ENCODE data around the gene DNAH5.
A peak's percentile ranks its signal among the peaks of the same experiment; 100 is the strongest.

DNAH5 gene

GRCh38 chr5:13934921-13935320 is 9.6 kb downstream of the DNAH5 start:
- DNase-seq = no peak

GRCh38 chr5:13934125-13934524 is 10.4 kb downstream of the DNAH5 start:
- DNase-seq = no peak

- no peak for DNase-seq
Measured at GRCh38 chr5:13932561-13932960, 11.9 kb downstream of the DNAH5 start.

- no peak for DNase-seq
Measured at GRCh38 chr5:13932011-13932410, 12.5 kb downstream of the DNAH5 start.

GRCh38 chr5:13930541-13931171 is 13.8 kb downstream of the DNAH5 start:
- DNase-seq = no peak

- no peak for DNase-seq
Measured at GRCh38 chr5:13926731-13927130, 17.8 kb downstream of the DNAH5 start.

- no peak for DNase-seq
Measured at GRCh38 chr5:13921578-13921977, 22.9 kb downstream of the DNAH5 start.

GRCh38 chr5:13919786-13920185 is 24.7 kb downstream of the DNAH5 start:
- no peak for DNase-seq

- no peak for DNase-seq
Measured at GRCh38 chr5:13919087-13919486, 25.4 kb downstream of the DNAH5 start.

GRCh38 chr5:13917061-13917460 is 27.4 kb downstream of the DNAH5 start:
- no peak for DNase-seq

GRCh38 chr5:13913962-13914361 is 30.5 kb downstream of the DNAH5 start:
- no peak for DNase-seq

- DNase-seq = no peak
Measured at GRCh38 chr5:13910637-13911288, 33.7 kb downstream of the DNAH5 start.

- no peak for DNase-seq
Measured at GRCh38 chr5:13910201-13910600, 34.3 kb downstream of the DNAH5 start.

GRCh38 chr5:13909271-13909670 is 35.2 kb downstream of the DNAH5 start:
- no peak for DNase-seq

- DNase-seq = no peak
Measured at GRCh38 chr5:13898569-13898968, 45.9 kb downstream of the DNAH5 start.

- no peak for DNase-seq
Measured at GRCh38 chr5:13878357-13878756, 66.1 kb downstream of the DNAH5 start.

GRCh38 chr5:13866792-13867191 is 77.7 kb downstream of the DNAH5 start:
- DNase-seq = peak in 1 of 5 experiments; percentile 18

- no peak for DNase-seq
Measured at GRCh38 chr5:13865312-13865711, 79.2 kb downstream of the DNAH5 start.

- DNase-seq = no peak
Measured at GRCh38 chr5:13860146-13860545, 84.3 kb downstream of the DNAH5 start.

- no peak for DNase-seq
Measured at GRCh38 chr5:13859270-13860065, 85.0 kb downstream of the DNAH5 start.

GRCh38 chr5:13843175-13843846 is 101.2 kb downstream of the DNAH5 start:
- DNase-seq = no peak

GRCh38 chr5:13833440-13833839 is 111.0 kb downstream of the DNAH5 start:
- no peak for DNase-seq

- no peak for DNase-seq
Measured at GRCh38 chr5:13831351-13831750, 113.1 kb downstream of the DNAH5 start.
